ENCODE results near the gene MBTD1. TPM values are rescaled to one million over a fixed set of nuclear protein-coding genes. Genes with fewer than 3 reads are reported as not detected.

The MBTD1 gene
- total and polyA plus RNA-seq, 10 of the 15 experiments (the other 5 are each of a cell fraction or from before 2014, with no cell fraction given), result 1.3 to 16.7 (median 9.5) TPM

DNA sequence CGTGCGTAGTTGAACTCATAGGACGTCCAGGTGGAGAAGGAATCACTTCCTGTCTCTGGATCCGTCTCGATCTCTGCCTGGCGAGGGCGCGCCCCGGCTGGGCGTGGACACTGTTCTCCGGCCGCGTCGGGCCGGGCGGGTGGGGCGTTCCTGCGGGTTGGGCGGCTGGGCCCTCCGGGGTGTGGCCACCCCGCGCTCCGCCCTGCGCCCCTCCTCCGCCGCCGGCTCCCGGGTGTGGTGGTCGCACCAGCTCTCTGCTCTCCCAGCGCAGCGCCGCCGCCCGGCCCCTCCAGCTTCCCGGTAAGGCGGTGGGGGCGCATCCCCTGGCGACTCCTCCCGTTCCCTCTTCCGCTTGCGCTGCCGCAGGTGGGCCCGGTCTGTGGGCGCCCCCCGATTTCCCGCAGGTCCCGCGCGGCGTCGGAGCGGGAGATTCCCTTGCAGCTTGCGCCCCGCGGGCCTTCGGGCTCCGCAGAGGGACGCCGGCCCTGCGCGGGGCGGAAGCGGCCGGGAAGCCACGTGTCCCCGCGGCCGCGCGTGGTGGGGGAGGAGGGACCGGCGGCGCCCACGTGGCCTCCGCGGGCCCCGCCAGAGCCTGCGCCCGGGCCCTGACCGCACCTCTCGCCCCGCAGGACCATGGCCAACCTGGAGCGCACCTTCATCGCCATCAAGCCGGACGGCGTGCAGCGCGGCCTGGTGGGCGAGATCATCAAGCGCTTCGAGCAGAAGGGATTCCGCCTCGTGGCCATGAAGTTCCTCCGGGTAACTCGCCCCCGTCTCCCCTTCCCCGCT, 93.5 kb downstream of the MBTD1 start, which contains the start of gene NME2 (continued):
- TF ChIP-seq, protein P1, sequence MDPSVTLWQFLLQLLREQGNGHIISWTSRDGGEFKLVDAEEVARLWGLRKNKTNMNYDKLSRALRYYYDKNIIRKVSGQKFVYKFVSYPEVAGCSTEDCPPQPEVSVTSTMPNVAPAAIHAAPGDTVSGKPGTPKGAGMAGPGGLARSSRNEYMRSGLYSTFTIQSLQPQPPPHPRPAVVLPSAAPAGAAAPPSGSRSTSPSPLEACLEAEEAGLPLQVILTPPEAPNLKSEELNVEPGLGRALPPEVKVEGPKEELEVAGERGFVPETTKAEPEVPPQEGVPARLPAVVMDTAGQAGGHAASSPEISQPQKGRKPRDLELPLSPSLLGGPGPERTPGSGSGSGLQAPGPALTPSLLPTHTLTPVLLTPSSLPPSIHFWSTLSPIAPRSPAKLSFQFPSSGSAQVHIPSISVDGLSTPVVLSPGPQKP (IDR thresholded peaks at IDR 0.05; ENCODE audit: low read depth, low read length), result 0 out of 2 replicates have a peak, but pooled peaks have one; percentile 21
- TF ChIP-seq BCL11A (IDR thresholded peaks at IDR 0.05; ENCODE audit: low read depth, low read length) (0 out of 2 replicates have a peak, but pooled peaks have one; percentile 1), BACH1 (IDR thresholded peaks at IDR 0.05; ENCODE audit: borderline replicate concordance) (peak; percentile 91), YY1 (IDR thresholded peaks at IDR 0.05; ENCODE audit: low read depth, low read length) (0 out of 2 replicates have a peak, but pooled peaks have one; percentile 15), DPF2 (IDR thresholded peaks at IDR 0.05) (peak; percentile 94), TCF12 (IDR thresholded peaks at IDR 0.05; ENCODE audit: low read depth, low read length) (peak; percentile 17; the same call in 1 of the 2 replicates), BHLHE40 (IDR thresholded peaks at IDR 0.05; ENCODE audit: borderline replicate concordance in 1 of 2, low read depth in 2 of 2, low read length in 1 of 2) (peak; percentile 37 to 79; a peak in 3 of 4 replicates), ZNF207 (IDR thresholded peaks at IDR 0.05; ENCODE audit: borderline replicate concordance) (0 out of 2 replicates have a peak, but pooled peaks have one; percentile 73), NR2F1 (conservative IDR thresholded peaks at IDR 0.05) (peak; percentile 46; the same call in 1 of the 2 replicates), JUND (IDR thresholded peaks at IDR 0.05; ENCODE audit: low read depth, low read length) (no peak), SMARCA5 (IDR thresholded peaks at IDR 0.05) (peak; percentile 72; the same call in 1 of the 2 replicates), LARP7 (IDR thresholded peaks at IDR 0.05) (peak; percentile 97), KLF5 (IDR thresholded peaks at IDR 0.05; ENCODE audit: partially characterized antibody) (no peak)
- TF ChIP-seq, protein P2, sequence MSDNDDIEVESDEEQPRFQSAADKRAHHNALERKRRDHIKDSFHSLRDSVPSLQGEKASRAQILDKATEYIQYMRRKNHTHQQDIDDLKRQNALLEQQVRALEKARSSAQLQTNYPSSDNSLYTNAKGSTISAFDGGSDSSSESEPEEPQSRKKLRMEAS (IDR thresholded peaks at IDR 0.05; ENCODE audit: low read depth, low read length), result peak; percentile 96
- TF ChIP-seq, protein P3, sequence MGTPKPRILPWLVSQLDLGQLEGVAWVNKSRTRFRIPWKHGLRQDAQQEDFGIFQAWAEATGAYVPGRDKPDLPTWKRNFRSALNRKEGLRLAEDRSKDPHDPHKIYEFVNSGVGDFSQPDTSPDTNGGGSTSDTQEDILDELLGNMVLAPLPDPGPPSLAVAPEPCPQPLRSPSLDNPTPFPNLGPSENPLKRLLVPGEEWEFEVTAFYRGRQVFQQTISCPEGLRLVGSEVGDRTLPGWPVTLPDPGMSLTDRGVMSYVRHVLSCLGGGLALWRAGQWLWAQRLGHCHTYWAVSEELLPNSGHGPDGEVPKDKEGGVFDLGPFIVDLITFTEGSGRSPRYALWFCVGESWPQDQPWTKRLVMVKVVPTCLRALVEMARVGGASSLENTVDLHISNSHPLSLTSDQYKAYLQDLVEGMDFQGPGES (IDR thresholded peaks at IDR 0.05), result no peak
- TF ChIP-seq, protein P4, sequence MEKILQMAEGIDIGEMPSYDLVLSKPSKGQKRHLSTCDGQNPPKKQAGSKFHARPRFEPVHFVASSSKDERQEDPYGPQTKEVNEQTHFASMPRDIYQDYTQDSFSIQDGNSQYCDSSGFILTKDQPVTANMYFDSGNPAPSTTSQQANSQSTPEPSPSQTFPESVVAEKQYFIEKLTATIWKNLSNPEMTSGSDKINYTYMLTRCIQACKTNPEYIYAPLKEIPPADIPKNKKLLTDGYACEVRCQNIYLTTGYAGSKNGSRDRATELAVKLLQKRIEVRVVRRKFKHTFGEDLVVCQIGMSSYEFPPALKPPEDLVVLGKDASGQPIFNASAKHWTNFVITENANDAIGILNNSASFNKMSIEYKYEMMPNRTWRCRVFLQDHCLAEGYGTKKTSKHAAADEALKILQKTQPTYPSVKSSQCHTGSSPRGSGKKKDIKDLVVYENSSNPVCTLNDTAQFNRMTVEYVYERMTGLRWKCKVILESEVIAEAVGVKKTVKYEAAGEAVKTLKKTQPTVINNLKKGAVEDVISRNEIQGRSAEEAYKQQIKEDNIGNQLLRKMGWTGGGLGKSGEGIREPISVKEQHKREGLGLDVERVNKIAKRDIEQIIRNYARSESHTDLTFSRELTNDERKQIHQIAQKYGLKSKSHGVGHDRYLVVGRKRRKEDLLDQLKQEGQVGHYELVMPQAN (conservative IDR thresholded peaks at IDR 0.05), result peak; percentile 94
- TF ChIP-seq, protein P5, sequence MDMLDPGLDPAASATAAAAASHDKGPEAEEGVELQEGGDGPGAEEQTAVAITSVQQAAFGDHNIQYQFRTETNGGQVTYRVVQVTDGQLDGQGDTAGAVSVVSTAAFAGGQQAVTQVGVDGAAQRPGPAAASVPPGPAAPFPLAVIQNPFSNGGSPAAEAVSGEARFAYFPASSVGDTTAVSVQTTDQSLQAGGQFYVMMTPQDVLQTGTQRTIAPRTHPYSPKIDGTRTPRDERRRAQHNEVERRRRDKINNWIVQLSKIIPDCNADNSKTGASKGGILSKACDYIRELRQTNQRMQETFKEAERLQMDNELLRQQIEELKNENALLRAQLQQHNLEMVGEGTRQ (IDR thresholded peaks at IDR 0.05; ENCODE audit: borderline replicate concordance, low read depth, low read length), result peak; percentile 79
- TF ChIP-seq, protein P6, sequence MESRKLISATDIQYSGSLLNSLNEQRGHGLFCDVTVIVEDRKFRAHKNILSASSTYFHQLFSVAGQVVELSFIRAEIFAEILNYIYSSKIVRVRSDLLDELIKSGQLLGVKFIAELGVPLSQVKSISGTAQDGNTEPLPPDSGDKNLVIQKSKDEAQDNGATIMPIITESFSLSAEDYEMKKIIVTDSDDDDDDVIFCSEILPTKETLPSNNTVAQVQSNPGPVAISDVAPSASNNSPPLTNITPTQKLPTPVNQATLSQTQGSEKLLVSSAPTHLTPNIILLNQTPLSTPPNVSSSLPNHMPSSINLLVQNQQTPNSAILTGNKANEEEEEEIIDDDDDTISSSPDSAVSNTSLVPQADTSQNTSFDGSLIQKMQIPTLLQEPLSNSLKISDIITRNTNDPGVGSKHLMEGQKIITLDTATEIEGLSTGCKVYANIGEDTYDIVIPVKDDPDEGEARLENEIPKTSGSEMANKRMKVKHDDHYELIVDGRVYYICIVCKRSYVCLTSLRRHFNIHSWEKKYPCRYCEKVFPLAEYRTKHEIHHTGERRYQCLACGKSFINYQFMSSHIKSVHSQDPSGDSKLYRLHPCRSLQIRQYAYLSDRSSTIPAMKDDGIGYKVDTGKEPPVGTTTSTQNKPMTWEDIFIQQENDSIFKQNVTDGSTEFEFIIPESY (IDR thresholded peaks at IDR 0.05), result no peak
- TF ChIP-seq, protein P7, sequence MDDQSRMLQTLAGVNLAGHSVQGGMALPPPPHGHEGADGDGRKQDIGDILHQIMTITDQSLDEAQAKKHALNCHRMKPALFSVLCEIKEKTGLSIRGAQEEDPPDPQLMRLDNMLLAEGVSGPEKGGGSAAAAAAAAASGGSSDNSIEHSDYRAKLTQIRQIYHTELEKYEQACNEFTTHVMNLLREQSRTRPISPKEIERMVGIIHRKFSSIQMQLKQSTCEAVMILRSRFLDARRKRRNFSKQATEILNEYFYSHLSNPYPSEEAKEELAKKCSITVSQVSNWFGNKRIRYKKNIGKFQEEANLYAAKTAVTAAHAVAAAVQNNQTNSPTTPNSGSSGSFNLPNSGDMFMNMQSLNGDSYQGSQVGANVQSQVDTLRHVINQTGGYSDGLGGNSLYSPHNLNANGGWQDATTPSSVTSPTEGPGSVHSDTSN (IDR thresholded peaks at IDR 0.05; ENCODE audit: insufficient replicate concordance, low read depth, low read length), result no peak

All from GM12878 (cell line).